Hematopoietic multipotent progenitor cell treated with erythropoietin and hydrocortisone succinate and interleukin-3 and kit ligand, for 4 days (in vitro differentiated cells): ENCODE measurements around the gene MESD.
"Not testable (repeated sequence)": the region's sequence is repeated elsewhere in the genome, so short reads cannot be mapped to it uniquely, and the experiment has no call there.

Experiments used
- DNase-seq: peaks from one replicate; pipeline ENCODE4 v3.0.0-alpha.2; 2015

MESD gene

GRCh38 chr15:80988148-80988796 lies 1.3 kb downstream of the MESD start:
- DNase-seq: no peak

- DNase-seq: no peak
Observed at GRCh38 chr15:80986487-80986886, 3.1 kb downstream of the MESD start.

- peak; percentile 68 for DNase-seq
Observed at GRCh38 chr15:80985981-80986380, 3.6 kb downstream of the MESD start.

GRCh38 chr15:80984856-80985255 lies 4.8 kb downstream of the MESD start:
- DNase-seq: peak; percentile 77

GRCh38 chr15:80982839-80983238 lies 6.8 kb downstream of the MESD start:
- no peak for DNase-seq

GRCh38 chr15:80982205-80982604 lies 7.4 kb downstream of the MESD start:
- DNase-seq: peak; percentile 45

GRCh38 chr15:80979538-80980200 lies 9.9 kb downstream of the MESD start:
- no peak for DNase-seq

- DNase-seq: no peak
Observed at GRCh38 chr15:80978685-80979329, 10.8 kb downstream of the MESD start.

- DNase-seq: peak; percentile 87
Observed at GRCh38 chr15:80977627-80978036, 12.0 kb downstream of the MESD start.

GRCh38 chr15:80976851-80977250 lies 12.8 kb downstream of the MESD start:
- no peak for DNase-seq

- DNase-seq: no peak
Observed at GRCh38 chr15:80974914-80975313, 14.7 kb downstream of the MESD start.

- DNase-seq: no peak
Observed at GRCh38 chr15:80972276-80972675, 17.3 kb downstream of the MESD start.

GRCh38 chr15:80971143-80971542 lies 18.5 kb downstream of the MESD start:
- DNase-seq: no peak

- no peak for DNase-seq
Observed at GRCh38 chr15:80970658-80971057, 19.0 kb downstream of the MESD start.

- DNase-seq: peak; percentile 86
Observed at GRCh38 chr15:80970018-80970657, 19.5 kb downstream of the MESD start.

GRCh38 chr15:80969316-80969715 lies 20.3 kb downstream of the MESD start:
- no peak for DNase-seq

GRCh38 chr15:80967991-80968510 lies 21.6 kb downstream of the MESD start:
- no peak for DNase-seq

- DNase-seq: no peak
Observed at GRCh38 chr15:80967451-80967850, 22.2 kb downstream of the MESD start.

- DNase-seq: no peak
Observed at GRCh38 chr15:80966431-80967197, 23.0 kb downstream of the MESD start.

- DNase-seq: not testable (repeated sequence)
Observed at GRCh38 chr15:80965454-80965853, 24.2 kb downstream of the MESD start.

GRCh38 chr15:80958818-80959495 lies 30.7 kb downstream of the MESD start:
- DNase-seq: no peak

GRCh38 chr15:80957976-80958375 lies 31.6 kb downstream of the MESD start:
- no peak for DNase-seq
